Activated T-helper 1 cell treated with anti-CD3 and anti-CD28 coated beads, Interleukin-12 subunit alpha, Interleukin-12 subunit beta, Interleukin-2, Interleukin-4 antibody, amounts not matched to agents 30 ng/mL and 10 ng/mL and 1 ng/mL, durations not matched to agents 14 hours and 24 hours and 36 hours (primary cell): ENCODE results near the gene DLST. TPM values are rescaled to one million over a fixed set of nuclear protein-coding genes. Genes with fewer than 3 reads are reported as not detected.

Experiments used
- DNase-seq: peaks from one replicate; pipeline ENCODE4 v3.0.0; 2021; ENCODE audit warnings: low spot score
- H3K27ac Mint-ChIP-seq: one replicate; pipeline ENCODE4 v1.8.0; 2021; ENCODE audit warnings: mild to moderate bottlenecking, mixed read lengths
- H3K27me3 Mint-ChIP-seq: one replicate; pipeline ENCODE4 v1.8.0; 2022; ENCODE audit warnings: mild to moderate bottlenecking, moderate library complexity, mixed read lengths; ENCODE audit not compliant: insufficient read depth
- H3K36me3 Mint-ChIP-seq: one replicate; pipeline ENCODE4 v1.8.0; 2021; ENCODE audit warnings: low read depth, mixed read lengths
- H3K4me1 Mint-ChIP-seq: one replicate; pipeline ENCODE4 v1.8.0; 2021; ENCODE audit warnings: low read depth, mixed read lengths
- H3K4me3 Mint-ChIP-seq: one replicate; pipeline ENCODE4 v1.8.0; 2021; ENCODE audit warnings: mild to moderate bottlenecking, moderate library complexity, mixed read lengths
- H3K9me3 Mint-ChIP-seq: one replicate; pipeline ENCODE4 v1.8.0; 2021; ENCODE audit warnings: mixed read lengths
- intact Hi-C: fragments of 100-400 bp; cut with micrococcal nuclease; formaldehyde crosslinking; loops from one replicate; pipeline ENCODE4 v1.15.1; 2024
- total RNA-seq: library from RNA; stranded (reverse); gene quantifications from 2 replicates; pipeline ENCODE4 v1.2.3, GENCODE V29; 2022

Gene DLST
- total RNA-seq, 1 donor from 2014 or later = 98.9 TPM

DNA sequence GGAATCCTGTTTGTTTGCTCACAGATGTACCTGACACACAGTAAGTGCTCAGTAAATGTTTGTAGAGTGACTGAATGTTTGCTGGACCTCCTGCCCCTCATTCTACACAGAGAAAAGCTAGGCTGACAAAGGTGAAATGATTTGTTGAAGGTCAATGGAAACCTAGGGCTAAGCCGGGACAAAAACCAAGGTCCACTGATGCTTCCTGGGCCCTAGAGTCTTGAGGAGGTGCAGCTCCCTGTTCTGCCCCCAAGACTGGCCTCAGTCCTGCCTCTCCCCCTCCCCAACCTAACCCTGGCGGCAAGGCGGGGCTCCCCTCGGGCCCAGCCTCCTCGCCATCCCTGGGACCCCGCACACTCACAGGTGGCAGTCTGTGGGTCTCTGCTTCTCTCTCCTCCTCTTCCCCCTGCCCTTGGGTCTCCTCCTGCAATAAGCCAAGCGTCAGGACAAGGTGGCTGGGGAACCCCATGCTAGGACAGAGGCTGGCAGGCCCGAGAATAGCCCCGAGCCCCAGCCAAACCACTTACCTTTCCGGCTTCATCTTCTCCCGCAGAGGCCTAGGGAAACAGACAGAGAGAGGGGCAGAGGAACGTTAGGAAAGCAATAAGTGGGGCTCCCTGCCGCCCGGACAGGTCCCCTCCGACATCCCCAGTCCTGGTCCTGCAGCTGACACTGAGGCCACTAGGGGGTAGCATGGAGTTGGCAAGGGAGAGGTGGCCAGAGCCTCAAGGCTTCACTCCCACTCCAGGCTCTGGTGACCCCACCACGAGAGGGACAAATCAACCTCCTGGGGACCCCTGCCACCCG lies 64.3 kb downstream of the DLST start:
- H3K27ac Mint-ChIP-seq = no peak overlapping the region
- H3K27me3 Mint-ChIP-seq = peaks cover 2% of the 10 kb centered on the region
- no peak overlapping the region for H3K4me3 Mint-ChIP-seq
- no peaks in the 10 kb centered on the region for H3K36me3 Mint-ChIP-seq
- H3K4me1 Mint-ChIP-seq = peaks cover 32% of the 10 kb centered on the region
- intact Hi-C loops = loop anchor here (1.0 to 2.0 kb wide), 4 partner anchors 57 to 357 kb away; partner anchors contain the start of gene EIF2B2
- H3K9me3 Mint-ChIP-seq = no peaks in the 10 kb centered on the region
- DNase-seq = peak; percentile 60

DNA sequence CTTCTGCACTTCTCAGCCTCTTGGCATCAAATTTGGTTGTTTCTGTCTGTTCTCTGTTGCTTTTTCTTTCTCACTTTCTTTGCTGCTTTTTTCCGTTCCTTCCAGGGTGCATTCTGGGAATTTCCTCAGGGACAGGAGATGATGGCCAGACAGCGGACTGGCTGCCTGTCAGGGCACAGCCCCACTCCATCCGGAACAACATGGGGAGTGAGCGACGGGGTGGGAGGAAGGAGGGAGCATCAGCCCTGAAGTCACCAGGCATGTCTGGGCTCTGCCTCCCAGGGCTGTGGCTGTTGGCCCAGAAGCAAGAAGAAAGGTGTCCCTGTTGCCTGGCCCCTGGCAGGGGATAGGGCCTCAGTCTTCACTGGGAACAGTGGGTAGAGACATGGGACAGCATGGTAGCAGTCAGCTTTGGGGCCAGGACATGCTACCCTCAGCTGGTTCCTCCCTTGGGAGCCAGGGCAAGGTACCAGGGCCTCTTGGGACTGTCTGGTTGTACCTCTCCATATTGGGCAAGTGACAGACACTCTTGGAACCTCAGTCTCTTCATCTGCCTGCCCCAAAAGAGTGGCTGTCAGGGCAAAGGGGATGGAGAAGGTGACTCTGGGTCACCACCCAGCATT lies 65.1 kb downstream of the DLST start:
- DNase-seq = no peak
- Mint-ChIP-seq H3K27ac (no peak overlapping the region), H3K4me3 (no peak overlapping the region), H3K9me3 (no peaks in the 10 kb centered on the region), H3K27me3 (peaks cover 4% of the 10 kb centered on the region), H3K36me3 (no peaks in the 10 kb centered on the region), H3K4me1 (peaks cover 26% of the 10 kb centered on the region)
- intact Hi-C loops = loop anchor here (1.0 to 2.0 kb wide), 4 partner anchors 56 to 357 kb away; partner anchors contain the start of gene EIF2B2

DNA sequence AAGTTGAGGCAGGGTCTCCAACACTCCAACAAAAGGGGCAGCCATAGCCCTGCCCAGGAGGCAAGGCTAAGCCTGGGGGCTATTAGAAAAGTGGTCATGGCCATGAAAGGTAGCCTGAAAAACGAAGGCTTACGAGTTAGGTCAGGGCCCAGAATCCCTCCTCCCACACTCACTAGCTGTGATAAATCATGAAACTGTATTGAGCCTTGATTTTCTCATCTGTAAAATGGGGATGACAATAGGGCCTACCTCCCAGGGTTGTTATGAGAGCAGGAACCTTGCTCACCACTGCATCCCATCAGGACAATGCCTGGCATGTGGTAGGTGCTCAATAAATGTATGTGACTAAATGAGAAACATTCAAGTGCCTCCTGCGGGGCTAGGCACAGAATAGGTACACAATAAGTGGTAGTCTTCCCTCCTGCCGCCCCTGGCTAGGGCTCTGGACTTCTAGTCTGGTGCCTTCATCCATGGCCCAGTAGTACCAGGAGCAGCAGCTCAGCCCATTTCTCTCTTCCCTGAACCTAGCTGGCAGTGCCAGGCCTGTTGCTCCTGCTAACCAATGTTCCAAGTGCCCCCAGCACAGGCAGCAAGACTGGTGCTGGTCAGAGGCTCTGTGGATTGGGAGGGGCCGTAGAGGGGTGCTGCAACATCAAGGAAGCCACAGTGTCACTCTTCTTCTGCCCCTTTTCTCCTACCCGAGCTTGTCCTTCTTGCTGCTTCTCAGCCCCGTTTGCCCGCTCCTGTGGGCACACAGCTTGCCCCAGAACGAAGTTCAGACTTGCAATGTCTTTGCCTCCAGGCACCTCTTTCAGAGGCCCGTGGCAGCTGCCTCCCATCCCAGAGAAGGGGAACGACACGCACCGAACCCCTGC lies 65.9 kb downstream of the DLST start:
- Mint-ChIP-seq H3K4me1 (peaks cover 18% of the 10 kb centered on the region), H3K4me3 (no peak overlapping the region), H3K27me3 (peaks cover 4% of the 10 kb centered on the region), H3K36me3 (no peaks in the 10 kb centered on the region), H3K9me3 (no peaks in the 10 kb centered on the region), H3K27ac (no peak overlapping the region)
- DNase-seq = no peak
- intact Hi-C loops = loop anchor here (2.0 kb wide), 1 partner anchor 55 kb away; the partner anchor contains the start of gene EIF2B2

- peaks cover 4% of the 10 kb centered on the region for H3K27me3 Mint-ChIP-seq
- H3K4me1 Mint-ChIP-seq = peaks cover 9% of the 10 kb centered on the region
- no peaks in the 10 kb centered on the region for H3K36me3 Mint-ChIP-seq
- intact Hi-C loops = no loop called here
- no peak overlapping the region for H3K27ac Mint-ChIP-seq
- H3K4me3 Mint-ChIP-seq = no peak overlapping the region
- no peaks in the 10 kb centered on the region for H3K9me3 Mint-ChIP-seq
- no peak for DNase-seq
Measured at GRCh38 chr14:74948228-74949175, 66.8 kb downstream of the DLST start.

DNA sequence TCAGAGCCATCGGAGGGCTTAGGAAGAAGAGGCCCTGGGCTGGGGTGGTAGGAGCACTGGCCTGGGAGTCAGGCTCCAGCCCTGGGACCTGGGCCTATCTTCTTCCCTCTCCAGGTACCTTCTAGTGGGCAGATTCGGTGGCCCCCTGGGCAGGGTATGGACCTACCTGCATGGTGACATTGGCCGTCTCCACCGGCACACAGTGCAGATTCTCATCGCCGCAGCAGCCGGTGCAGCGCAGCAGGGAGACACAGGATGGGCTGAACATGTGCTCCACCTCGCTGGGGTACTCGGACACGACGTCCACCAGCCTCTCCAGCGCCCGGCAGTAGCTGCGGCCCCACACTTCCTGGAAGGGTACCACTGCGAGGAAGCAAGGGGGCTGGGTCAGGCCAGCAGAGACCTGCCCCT lies 67.5 kb downstream of the DLST start:
- H3K36me3 Mint-ChIP-seq = no peaks in the 10 kb centered on the region
- H3K27ac Mint-ChIP-seq = no peak overlapping the region
- intact Hi-C loops = no loop called here
- peaks cover 9% of the 10 kb centered on the region for H3K4me1 Mint-ChIP-seq
- H3K4me3 Mint-ChIP-seq = no peak overlapping the region
- H3K27me3 Mint-ChIP-seq = peaks cover 4% of the 10 kb centered on the region
- H3K9me3 Mint-ChIP-seq = no peaks in the 10 kb centered on the region
- no peak for DNase-seq

- DNase-seq = no peak
- peaks cover 4% of the 10 kb centered on the region for H3K27me3 Mint-ChIP-seq
- intact Hi-C loops = no loop called here
- no peak overlapping the region for H3K4me3 Mint-ChIP-seq
- H3K36me3 Mint-ChIP-seq = no peaks in the 10 kb centered on the region
- no peaks in the 10 kb centered on the region for H3K9me3 Mint-ChIP-seq
- H3K27ac Mint-ChIP-seq = no peak overlapping the region
- H3K4me1 Mint-ChIP-seq = peaks cover 9% of the 10 kb centered on the region
Measured at GRCh38 chr14:74949859-74950573, 68.3 kb downstream of the DLST start.

- no peak overlapping the region for H3K4me3 Mint-ChIP-seq
- no peak overlapping the region for H3K27ac Mint-ChIP-seq
- H3K9me3 Mint-ChIP-seq = no peaks in the 10 kb centered on the region
- H3K4me1 Mint-ChIP-seq = peaks cover 9% of the 10 kb centered on the region
- no peaks in the 10 kb centered on the region for H3K36me3 Mint-ChIP-seq
- intact Hi-C loops = no loop called here
- no peak for DNase-seq
- peaks cover 6% of the 10 kb centered on the region for H3K27me3 Mint-ChIP-seq
Measured at GRCh38 chr14:74950795-74951442, 69.2 kb downstream of the DLST start.

- intact Hi-C loops = no loop called here
- peaks cover 12% of the 10 kb centered on the region for H3K27me3 Mint-ChIP-seq
- no peak for DNase-seq
- H3K9me3 Mint-ChIP-seq = no peaks in the 10 kb centered on the region
- no peak overlapping the region for H3K27ac Mint-ChIP-seq
- no peaks in the 10 kb centered on the region for H3K36me3 Mint-ChIP-seq
- H3K4me3 Mint-ChIP-seq = no peak overlapping the region
- H3K4me1 Mint-ChIP-seq = peaks cover 2% of the 10 kb centered on the region
Measured at GRCh38 chr14:74951443-74952179, 69.9 kb downstream of the DLST start.

DNA sequence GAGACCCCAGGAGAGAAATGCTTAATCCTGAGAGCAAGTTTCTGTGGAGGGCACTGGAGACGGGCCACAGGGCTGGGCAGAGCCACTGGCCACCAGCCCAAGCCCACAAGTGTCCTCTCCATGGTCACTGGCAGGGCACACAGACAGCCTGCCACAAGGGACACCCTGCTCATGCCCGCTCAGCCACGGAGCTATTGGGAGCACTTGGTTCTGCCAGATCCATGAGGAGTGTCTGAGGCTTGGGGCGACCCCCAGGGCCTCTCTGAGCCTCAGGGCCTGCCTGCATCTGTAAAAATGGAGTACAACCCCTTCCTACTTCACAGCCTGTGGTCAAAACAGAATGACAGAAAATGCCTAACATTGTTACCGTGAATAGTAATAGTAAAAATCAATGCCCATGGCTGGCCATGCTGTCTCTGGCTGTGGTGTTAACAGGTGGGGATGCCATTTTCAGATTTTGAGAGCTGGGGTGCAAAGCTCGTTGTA lies 70.5 kb downstream of the DLST start:
- Mint-ChIP-seq H3K36me3 (no peaks in the 10 kb centered on the region), H3K27ac (no peak overlapping the region)
- intact Hi-C loops = no loop called here

GRCh38 chr14:74952697-74953484 lies 71.2 kb downstream of the DLST start:
- intact Hi-C loops = no loop called here
- Mint-ChIP-seq H3K36me3 (no peaks in the 10 kb centered on the region), H3K27me3 (peaks cover 18% of the 10 kb centered on the region), H3K27ac (no peak overlapping the region), H3K9me3 (no peaks in the 10 kb centered on the region), H3K4me1 (no peaks in the 10 kb centered on the region), H3K4me3 (no peak overlapping the region)
- DNase-seq = no peak

More for the DNA sequence above, 70.5 kb downstream of the DLST start:
- no peak for DNase-seq
- Mint-ChIP-seq H3K9me3 (no peaks in the 10 kb centered on the region), H3K4me3 (no peak overlapping the region), H3K27me3 (peaks cover 12% of the 10 kb centered on the region), H3K4me1 (no peaks in the 10 kb centered on the region)
